HEK293 (cell line): Measurements from ENCODE around the gene UBXN10.

ENCODE experiments used
- HOXA7 ChIP-seq: sonication (generic); formaldehyde crosslinking; IDR thresholded peaks from 2 replicates; pipeline ENCODE4 v1.8.1; 2022; ENCODE audit warnings: missing genetic modification reagents, borderline replicate concordance
- IKZF3 ChIP-seq: fragments of 450-650 bp; IDR thresholded peaks from 2 replicates; pipeline ENCODE4 v1.5.0; 2018; ENCODE audit warnings: missing biosample characterization, mild to moderate bottlenecking, missing genetic modification characterization, moderate library complexity
- SALL2 ChIP-seq: fragments of 450-650 bp; formaldehyde crosslinking; IDR thresholded peaks from 2 replicates; pipeline ENCODE4 v1.5.0; 2017; ENCODE audit warnings: missing biosample characterization, mild to moderate bottlenecking, missing genetic modification characterization, borderline replicate concordance
- SP3 ChIP-seq: fragments of 450-650 bp; formaldehyde crosslinking; IDR thresholded peaks from 2 replicates; pipeline ENCODE4 v1.5.1; 2016; ENCODE audit warnings: missing biosample characterization, missing genetic modification characterization
- YY1 ChIP-seq: fragments of 450-650 bp; formaldehyde crosslinking; IDR thresholded peaks from 2 replicates; pipeline ENCODE4 v1.5.1; 2018; ENCODE audit warnings: missing biosample characterization, missing genetic modification characterization
- ZNF112 ChIP-seq: fragments of 450-650 bp; formaldehyde crosslinking; IDR thresholded peaks from 2 replicates; pipeline ENCODE4 v1.5.0; 2017; ENCODE audit warnings: missing biosample characterization, missing genetic modification characterization
- ZNF292 ChIP-seq: fragments of 450-650 bp; formaldehyde crosslinking; IDR thresholded peaks from 2 replicates; pipeline ENCODE4 v1.5.1; 2016; ENCODE audit warnings: low read depth, missing biosample characterization, missing genetic modification characterization, borderline replicate concordance
- ZNF785 ChIP-seq: fragments of 450-650 bp; formaldehyde crosslinking; IDR thresholded peaks from 2 replicates; pipeline ENCODE4 v1.5.1; 2016; ENCODE audit warnings: missing biosample characterization, missing genetic modification characterization
- TF ChIP-seq, protein P1 (sequence below): fragments of 450-650 bp; formaldehyde crosslinking; IDR thresholded peaks from 2 replicates; pipeline ENCODE4 v1.5.1; 2016; ENCODE audit warnings: missing biosample characterization, missing genetic modification characterization

- no peak for TF ChIP-seq ZNF292 (tag by site-specific recombination)
- no peak for TF ChIP-seq ZNF785 (tag by site-specific recombination)
- no peak for TF ChIP-seq IKZF3 (tag by site-specific recombination)
- TF ChIP-seq, protein P1, sequence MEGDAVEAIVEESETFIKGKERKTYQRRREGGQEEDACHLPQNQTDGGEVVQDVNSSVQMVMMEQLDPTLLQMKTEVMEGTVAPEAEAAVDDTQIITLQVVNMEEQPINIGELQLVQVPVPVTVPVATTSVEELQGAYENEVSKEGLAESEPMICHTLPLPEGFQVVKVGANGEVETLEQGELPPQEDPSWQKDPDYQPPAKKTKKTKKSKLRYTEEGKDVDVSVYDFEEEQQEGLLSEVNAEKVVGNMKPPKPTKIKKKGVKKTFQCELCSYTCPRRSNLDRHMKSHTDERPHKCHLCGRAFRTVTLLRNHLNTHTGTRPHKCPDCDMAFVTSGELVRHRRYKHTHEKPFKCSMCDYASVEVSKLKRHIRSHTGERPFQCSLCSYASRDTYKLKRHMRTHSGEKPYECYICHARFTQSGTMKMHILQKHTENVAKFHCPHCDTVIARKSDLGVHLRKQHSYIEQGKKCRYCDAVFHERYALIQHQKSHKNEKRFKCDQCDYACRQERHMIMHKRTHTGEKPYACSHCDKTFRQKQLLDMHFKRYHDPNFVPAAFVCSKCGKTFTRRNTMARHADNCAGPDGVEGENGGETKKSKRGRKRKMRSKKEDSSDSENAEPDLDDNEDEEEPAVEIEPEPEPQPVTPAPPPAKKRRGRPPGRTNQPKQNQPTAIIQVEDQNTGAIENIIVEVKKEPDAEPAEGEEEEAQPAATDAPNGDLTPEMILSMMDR: no peak
- no peak for TF ChIP-seq ZNF112
- TF ChIP-seq SP3 (tag by site-specific recombination): no peak
- TF ChIP-seq HOXA7 (CRISPR knock-in tag): no peak
- TF ChIP-seq SALL2 (tag by site-specific recombination): no peak
- no peak for TF ChIP-seq YY1 (tag by site-specific recombination)
Observed at GRCh38 chr1:20178634-20179370, 7.1 kb upstream of the UBXN10 start.
